Stimulated activated CD8-positive, alpha-beta memory T cell treated with anti-CD3 and anti-CD28 coated beads, Interleukin-4, amount 100 ng/mL, for 1 hour (primary cell): ENCODE results near the gene HIBCH.

Source experiments
- DNase-seq, 2 donors: peaks; one replicate each; pipeline ENCODE4 v3.0.0-alpha.2; 2020; ENCODE audit warnings: low read depth in 2 of 2, low spot score in 1 of 2

The HIBCH gene

GRCh38 chr2:190199530-190199929 is 120.1 kb downstream of the HIBCH start:
- DNase-seq, result no peak

GRCh38 chr2:190199109-190199508 is 120.5 kb downstream of the HIBCH start:
- no peak for DNase-seq

DNA sequence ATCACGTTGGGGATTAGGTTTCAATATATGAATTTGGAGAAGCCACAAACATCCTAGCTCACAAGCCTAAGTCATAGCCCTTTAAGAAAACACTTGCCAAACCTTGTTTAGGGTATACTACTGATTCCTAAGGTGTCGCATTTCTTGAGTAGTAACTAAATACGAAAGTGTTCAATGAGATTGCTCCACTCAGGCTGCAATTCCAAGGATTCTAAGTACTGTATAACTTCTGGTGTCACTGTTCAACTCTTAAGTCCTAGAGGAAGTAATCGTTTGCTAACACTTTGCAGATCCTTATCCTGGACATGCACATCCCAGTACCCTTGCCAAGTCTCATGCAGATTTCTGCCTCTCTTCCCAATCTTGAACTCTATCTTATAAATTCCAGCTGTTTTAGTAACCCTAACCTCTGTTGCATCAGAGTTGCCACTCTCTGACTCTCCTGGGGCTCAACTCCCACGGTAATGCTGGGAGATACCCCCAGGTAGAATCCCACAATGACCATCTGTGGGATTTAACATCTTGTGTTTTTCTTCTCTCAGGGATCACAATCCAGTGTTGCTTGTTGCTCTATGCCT is 122.4 kb downstream of the HIBCH start:
- DNase-seq, result no peak

- no peak for DNase-seq
These were observed 129.0 kb downstream of the HIBCH start for GRCh38 chr2:190190507-190191162.

GRCh38 chr2:190188289-190188688 is 131.3 kb downstream of the HIBCH start:
- no peak for DNase-seq

DNA sequence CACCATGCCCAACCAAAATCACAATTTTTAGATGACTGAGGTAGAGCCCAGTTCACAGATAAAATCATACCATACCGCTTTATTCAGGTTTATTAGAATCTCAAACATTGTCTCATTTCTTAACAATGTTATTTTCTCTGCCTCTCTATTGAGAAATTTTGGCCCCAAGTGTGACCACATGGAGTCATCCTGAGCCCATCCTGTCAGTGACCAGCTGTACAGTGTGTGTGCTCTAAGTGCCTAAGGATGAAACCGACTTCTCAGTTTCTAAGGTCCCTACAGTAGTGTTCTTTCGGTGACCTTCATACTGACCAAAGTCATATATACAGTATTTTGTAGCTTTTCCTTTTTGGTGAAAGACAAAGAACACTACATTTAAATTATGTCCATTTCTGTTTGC is 133.4 kb downstream of the HIBCH start:
- no peak for DNase-seq

GRCh38 chr2:190185380-190185779 is 134.2 kb downstream of the HIBCH start:
- DNase-seq, result no peak

GRCh38 chr2:190184460-190184859 is 135.2 kb downstream of the HIBCH start:
- DNase-seq, result no peak

- no peak for DNase-seq
These were observed 136.1 kb downstream of the HIBCH start for GRCh38 chr2:190183539-190183938.

GRCh38 chr2:190182071-190182524 is 137.5 kb downstream of the HIBCH start:
- no peak for DNase-seq

GRCh38 chr2:190181123-190181669 is 138.4 kb downstream of the HIBCH start:
- DNase-seq, result no peak

GRCh38 chr2:190180313-190181122 is 139.1 kb downstream of the HIBCH start:
- no peak for DNase-seq

DNA sequence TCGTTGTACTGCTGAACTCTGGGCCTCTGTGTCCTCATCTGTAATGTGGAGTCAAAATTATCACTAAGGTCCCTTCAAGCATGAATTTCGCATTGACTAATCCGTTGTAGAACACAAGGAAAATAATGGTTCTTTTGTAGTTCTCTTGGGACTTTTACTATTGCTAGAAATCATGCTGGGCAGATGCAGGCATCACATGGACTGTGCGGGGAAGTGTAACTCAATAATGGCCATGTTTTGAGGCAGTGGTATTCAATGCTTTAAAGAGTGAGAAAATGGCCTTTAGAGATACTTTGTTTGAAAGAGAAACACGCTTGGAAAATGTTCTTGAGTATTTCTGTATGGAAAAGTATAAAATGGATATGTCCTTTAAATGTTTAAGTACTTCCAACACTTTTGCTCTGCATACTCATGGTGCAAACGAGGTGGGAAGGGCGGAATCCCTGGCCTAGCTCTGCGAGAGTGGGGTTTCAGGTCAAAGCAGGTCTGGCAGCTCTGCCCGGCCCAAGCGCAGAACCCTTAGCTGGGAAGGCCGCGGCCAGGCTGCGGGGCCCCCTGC is 139.8 kb downstream of the HIBCH start:
- no peak for DNase-seq

DNA sequence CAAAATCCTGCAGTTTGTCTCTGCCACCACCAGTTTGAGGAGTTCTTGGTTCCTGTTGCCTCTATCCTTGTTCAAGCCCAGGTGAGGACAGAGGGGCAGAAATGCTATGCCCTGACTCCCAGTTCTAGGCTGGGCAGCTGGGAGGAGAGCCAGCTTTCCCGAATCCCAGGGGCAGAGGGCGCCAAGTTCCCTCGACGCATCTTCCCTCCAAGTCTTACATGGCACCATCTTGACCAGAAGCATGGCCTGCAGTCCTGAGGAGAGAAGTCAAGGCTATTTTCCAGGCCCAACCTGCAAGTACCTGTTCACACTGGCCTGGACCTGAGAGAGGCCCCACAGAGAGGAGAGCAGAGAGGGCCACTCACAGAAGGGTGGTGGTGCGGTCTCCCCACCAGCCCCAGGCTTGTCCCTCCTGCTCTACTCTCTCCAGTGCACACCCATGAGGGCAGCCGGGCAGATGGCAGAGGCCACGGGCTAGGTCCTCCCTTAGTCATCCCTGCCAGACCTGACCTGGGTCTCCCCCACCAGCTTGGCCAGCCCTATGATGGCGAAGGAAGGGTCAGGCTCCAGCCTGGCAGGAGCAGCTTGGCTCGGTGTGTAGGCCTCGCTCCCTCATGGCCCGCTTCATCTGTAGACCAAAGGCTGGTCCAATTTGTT is 141.4 kb downstream of the HIBCH start:
- no peak for DNase-seq

DNA sequence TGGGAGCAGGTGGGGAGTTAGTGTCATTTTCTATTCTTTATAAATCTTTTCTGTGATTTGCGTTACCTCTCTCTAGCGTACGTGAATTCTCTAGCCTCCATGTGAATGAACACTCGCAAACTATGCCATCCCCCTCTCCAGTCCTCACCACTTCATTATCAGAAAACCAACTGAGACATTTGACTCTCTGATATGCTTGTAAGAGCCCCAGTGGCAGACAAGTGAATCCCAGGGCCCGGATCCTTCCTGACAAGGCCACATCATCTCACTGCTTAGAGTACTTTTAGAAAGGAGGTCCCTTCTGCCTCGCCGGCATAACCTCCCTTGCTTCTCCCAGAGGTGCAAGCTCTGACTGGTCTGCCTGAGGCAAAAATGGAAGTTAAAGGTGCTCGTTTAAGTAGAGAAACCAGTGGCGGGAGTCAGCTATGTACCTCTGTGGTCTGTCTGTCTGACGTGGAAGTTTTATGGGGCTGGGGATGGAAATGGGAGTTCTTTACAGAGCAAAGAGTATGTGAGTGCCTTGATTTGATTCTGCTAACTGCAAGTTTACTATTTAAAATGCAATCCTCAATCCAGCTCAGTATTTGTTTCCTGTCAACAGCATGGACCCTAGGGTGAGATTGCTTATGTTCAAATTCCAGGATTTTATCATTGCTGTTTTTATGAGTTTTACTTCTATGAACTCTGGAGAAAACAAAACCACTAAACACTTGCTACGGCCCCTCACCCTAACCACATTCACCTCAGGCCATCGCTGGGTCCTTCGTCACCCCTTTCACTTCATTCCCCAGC is 142.2 kb downstream of the HIBCH start:
- no peak for DNase-seq

- no peak for DNase-seq
These were observed 146.2 kb downstream of the HIBCH start for GRCh38 chr2:190173392-190173791.

DNA sequence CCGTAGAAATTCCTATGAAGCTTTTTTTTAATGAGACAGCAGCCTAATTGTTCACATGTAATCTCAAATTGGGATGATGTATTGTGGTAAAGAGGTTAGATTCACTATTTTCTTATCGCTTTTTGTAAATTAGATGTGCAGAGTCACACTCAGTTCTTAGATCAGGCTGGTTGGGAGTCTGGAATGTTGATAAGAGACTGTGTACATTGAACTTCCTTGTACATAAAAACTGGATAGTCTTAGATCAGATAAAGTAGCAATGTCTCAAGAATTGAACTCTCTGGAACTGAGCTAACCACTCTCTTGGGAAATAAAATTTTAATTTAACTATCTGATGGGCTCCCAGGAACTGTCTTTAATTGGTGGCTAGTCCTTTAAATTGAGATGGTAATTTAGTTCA is 149.0 kb downstream of the HIBCH start:
- DNase-seq, result no peak

DNA sequence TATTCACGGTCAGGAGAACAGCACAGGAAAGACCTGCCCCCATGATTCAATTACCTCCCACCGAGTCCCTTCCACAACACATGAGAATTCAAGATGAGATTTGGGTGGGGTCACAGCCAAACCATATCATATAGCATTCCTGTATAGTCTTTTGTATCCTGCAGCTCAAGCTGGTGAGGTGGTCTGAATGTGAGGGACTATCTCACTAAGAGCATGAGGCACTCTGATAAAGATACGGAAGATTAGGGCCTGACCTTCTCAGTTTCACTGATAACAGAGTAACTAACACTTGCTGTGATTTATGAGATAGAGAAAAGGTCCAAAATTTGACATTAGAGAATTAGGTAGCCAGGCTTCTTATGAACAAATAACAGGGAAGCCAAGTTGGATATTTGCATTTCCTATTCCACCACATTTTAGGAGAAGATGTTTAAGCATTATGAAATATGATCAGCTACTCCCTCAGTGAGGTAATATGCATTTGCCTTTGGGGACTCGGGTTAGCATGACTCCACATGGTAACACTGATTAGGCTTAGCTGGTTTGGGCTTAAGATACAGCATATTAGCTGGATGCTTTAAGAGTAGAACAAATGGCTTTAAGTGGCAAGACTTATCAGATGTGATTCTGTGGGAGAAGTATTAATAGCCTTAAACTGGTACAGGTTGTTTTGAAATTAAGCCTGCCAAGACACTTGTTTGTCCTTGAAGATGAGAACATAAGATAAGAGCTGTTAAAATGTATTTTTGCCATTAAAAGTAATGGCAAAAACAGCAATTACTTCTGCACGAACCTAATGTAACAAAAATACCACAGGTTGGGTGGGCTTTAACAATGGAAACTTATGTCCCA is 150.2 kb downstream of the HIBCH start:
- no peak for DNase-seq

DNA sequence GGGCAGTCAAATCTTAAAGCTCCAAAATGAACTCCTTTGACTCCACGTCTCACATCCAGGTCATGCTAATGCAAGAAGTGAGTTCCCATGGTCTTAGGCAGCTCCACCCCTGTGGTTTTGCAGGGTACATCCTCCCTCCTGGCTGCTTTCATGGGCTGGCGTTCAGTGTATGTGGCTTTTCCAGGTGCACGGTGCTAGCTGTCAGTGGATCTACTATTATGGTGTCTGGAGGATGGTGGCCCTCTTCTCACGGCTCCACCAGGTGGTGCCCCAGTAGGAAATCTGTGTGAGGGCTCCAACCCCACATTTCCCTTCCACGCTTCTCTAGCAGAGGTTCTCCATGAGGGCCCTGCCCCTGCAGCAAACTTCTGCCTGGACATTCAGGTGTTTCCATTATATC is 151.9 kb downstream of the HIBCH start:
- no peak for DNase-seq
